HG03066 (cell line): ENCODE measurements around the gene TBL1XR1.
"Not testable (repeated sequence)": the region's sequence is repeated elsewhere in the genome, so short reads cannot be mapped to it uniquely, and the experiment has no call there.

ENCODE experiments used
- ATAC-seq: cut with Tn5 transposase; IDR thresholded peaks from one replicate; pipeline ENCODE4 v1.9.1; 2021; ENCODE audit warnings: low read depth; ENCODE audit not compliant: unreplicated experiment

TBL1XR1 gene

DNA sequence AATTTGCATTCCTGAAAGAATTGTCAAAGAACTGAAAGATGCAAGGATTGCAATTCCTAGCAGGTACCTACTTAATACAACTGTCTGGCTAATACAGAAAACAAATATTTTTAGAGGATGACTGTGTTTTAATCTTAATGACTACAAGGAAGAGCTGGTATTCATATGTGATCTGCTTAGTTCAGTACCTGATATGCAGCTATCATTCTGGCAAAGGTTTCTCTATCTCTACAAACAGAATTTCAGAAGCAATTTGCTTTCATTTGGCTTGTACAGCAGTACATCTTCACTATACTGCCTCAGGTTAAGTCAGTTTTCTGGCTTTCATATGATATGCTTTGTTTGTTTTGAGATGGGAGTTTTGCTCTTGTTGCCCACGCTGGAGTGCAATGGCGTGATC, 51.3 kb downstream of the TBL1XR1 start:
- ATAC-seq, result no peak

GRCh38 chr3:177145381-177145780, 51.9 kb downstream of the TBL1XR1 start:
- ATAC-seq, result no peak

DNA sequence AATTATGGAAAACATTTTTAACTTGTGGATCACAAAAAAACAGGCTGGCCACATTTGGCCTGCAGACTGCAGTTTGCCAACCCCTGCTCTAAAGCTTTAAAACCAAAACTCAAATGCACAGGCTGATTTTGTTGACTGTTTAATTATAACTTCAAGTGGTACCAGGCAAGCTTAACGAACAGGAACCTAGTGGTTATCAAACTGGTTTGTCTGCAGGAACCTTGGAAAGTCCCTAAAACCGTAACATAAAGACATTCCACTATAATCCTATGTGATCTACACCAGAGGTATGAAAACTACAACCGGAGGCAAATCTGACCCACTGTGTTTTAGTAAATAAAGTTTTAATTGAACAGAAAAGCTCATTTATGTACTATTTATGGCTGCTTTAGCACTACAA, 52.4 kb downstream of the TBL1XR1 start:
- ATAC-seq, result no peak

DNA sequence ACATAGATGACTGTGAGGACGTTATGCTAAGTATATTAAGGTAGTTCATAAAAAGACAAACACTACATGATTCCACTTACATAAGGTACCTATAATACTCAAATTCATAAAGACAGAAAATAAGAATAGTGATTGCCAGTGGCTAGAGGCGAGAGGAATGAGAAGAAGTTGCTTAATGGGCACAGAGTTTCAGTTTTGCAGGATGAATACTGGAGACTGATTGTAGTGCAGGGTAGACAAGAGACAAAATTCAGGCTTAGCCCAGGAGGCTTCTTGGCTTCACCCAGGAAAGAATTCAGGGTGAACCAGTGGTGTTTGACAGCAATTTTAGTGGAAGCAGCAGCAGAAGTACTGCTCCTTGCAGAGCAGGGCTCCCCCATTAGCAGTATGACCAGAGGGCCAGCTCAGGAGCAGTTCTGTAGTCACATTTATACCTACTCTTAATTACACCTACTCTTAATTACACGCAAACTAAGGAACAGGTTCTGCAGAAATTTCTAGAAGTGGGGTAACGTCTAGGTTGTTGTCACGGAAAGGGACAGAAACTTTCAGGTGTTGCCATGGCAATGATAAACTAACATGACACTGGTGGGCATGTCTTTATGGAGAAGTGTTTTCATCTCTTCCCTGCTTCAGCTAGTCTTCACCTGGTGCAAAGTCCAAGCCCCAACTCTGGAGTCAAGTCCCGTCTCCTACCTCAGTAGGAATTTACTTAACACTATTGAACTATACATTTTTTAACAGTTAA, 55.2 kb downstream of the TBL1XR1 start:
- ATAC-seq, result no peak

DNA sequence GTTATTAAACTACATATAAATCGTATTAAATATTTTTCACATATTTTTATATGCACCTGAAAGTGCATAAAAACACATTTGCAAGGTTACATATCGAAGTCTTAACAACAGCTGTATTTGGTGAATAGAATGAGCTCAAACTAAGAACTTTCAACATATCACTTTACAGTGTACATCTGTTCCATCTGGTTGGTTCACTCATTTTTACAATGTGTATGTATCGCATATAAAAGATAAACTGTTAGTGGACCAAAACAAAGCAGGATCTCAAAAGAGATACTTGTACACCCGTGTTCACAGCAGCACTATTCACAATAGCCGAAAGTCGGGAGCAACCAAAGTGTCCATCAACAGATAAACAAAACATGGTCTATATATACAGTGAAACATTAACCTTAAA, 55.8 kb downstream of the TBL1XR1 start:
- no peak for ATAC-seq

DNA sequence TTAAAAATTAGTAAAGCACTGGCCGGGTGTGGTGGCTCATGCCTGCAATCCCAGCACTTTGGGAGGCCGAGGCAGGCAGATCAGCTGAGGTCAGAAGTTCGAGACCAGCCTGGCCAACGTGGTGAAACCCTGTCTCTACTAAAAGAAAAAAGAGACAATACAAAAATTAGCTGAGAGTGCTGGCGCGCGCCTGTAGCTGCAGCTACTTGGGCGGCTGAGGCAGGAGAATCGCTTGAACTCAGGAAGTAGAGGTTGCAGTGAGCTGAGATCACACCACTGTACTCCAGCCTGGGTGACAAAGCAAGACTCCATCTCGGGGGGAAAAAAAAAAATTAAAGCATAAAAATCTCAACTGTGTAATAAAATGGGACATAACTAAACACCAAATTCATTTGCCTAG, 58.1 kb downstream of the TBL1XR1 start:
- not testable (repeated sequence) for ATAC-seq

GRCh38 chr3:177137774-177138705, 59.2 kb downstream of the TBL1XR1 start:
- no peak for ATAC-seq

DNA sequence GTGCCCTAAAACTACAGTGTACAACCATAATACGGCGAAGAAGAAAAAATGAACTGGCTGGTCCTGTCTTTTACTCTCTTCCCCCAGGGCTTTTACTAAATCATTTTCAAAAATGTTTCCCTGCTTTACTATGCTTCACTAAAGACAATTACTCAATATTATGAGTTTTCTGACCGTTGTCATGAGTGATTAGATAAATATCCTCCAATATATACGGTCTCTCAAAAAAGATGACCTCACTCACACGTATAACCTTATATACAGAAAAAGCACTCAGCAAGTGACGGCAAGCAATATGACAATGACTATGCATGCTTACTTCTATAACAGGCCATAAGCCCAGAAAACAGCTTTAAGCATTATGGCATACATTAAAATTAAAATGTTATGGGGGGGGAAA, 60.5 kb downstream of the TBL1XR1 start:
- no peak for ATAC-seq

GRCh38 chr3:177135841-177136492, 61.3 kb downstream of the TBL1XR1 start:
- ATAC-seq, result no peak

DNA sequence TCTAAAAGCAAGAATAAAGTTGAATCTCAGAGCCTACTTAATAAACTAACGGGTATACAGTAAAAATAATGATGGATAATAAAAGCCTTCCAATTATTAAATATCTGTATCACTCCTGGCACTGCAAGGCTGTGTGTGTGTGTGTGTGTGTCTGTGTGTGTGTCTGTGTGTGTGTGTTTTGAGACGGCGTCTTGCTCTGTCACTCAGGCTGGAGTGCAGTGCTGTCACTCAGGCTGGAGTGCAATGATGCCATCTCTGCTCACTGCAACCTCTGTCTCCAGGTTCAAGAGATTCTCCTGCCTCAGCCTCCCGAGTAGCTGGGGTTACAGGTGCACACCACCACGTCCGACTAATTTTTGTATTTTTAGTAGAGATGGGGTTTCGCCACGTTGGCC, 62.5 kb downstream of the TBL1XR1 start:
- no peak for ATAC-seq

GRCh38 chr3:177133860-177134815, 63.1 kb downstream of the TBL1XR1 start:
- ATAC-seq, result no peak

GRCh38 chr3:177131927-177132636, 65.2 kb downstream of the TBL1XR1 start:
- ATAC-seq, result no peak

GRCh38 chr3:177127008-177127407, 70.3 kb downstream of the TBL1XR1 start:
- no peak for ATAC-seq

GRCh38 chr3:177126015-177126773, 71.1 kb downstream of the TBL1XR1 start:
- no peak for ATAC-seq

DNA sequence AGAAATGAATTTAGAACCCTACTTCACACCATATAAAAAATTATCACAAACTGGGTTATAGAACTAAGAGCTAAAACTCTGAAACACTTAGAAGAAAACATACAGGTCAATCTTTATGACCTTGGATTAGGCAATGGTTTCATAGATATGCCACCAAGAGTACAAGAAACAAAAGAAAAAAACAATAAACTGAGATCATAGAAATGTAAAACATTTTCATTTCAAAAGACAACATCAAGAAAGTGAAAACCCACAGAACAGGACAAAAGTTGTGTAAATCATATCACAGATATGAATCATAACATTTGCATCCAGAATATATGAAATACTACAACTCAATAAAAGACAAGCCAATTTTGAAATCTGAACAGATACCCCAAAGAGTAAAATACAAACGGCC, 72.4 kb downstream of the TBL1XR1 start:
- ATAC-seq, result no peak

DNA sequence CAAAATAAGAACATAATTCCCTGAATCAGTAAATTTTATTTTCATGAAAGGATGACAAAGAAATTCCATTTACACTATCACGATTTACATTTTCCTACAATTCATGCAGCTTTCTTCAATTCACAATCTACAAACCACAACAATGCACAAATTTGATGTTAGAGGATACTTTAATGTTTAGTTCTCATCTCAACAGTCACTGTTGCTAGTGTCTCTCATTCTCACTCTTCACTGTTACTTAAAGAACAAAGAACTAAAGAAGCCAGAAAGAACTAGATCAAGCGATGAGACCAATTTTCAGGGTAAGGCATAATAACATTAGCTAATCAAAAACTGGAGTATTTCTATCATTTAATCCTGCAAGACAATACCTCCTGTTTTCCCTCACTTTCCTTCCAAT, 73.5 kb downstream of the TBL1XR1 start:
- no peak for ATAC-seq

DNA sequence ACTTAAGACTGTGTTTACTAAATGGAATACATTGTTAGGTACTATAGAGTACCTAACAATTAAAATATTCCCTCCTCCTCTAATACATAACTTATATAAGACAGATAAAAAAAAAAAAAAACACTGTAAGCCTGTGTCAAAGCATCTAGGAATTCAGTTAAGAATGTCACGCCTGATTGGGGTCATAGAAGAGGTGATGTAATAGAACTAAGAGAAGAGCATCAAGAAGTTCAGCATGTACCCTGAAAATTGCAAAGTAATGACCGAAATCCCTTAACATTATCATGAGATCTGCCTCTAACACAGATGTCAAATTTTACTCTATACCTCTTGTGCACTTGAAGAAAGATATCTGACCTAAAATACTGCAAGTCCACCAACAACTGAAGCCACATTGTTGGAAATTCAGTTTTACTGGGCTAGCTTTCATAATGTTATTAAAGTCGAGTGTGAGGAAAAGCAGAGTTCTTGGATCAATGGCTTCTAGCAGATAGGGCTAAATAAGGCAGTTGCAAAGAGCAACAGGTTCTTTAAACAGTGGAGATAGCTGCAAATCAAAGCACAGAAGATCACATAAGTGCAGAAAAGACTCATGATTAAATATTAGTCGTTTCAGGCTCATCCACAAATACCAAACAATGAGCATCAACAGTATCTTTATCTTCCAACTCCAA, 75.0 kb downstream of the TBL1XR1 start:
- ATAC-seq, result no peak

DNA sequence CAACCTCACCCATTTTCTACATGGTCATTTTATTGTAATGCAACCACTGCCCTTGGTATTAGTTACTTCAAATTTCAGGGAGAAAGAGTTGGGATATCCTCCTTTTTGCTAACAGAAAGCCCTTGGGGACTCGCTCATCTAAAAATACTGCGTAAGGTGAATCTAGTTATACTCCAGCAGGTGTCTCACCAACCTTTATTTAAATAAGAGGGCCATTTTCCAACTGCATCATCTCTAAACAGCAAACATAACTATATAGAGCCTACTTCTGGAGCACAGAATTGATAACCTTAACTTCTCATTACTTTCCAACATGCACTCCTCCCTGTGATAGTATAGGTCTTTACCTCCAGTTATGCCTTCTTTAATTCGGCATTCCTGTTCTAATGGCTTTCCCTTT, 77.5 kb downstream of the TBL1XR1 start:
- no peak for ATAC-seq
